ENCODE measurements around the gene PRR9. TPM values are rescaled to one million over a fixed set of nuclear protein-coding genes. Genes with fewer than 3 reads are reported as not detected.

The PRR9 gene
- total RNA-seq, 2 experiments from 2014 or later = not detected

- ChIA-PET CTCF (interaction anchor here (0.6 to 1.6 kb wide), 4 partner anchors 9 to 585 kb away, joined by 3 to 6 read pairs (median 3); no protein-coding TSS in a partner anchor), POLR2A (no interaction called here)
- Mint-ChIP-seq H3K27ac (no peak overlapping the region), H3K4me1 (no peaks in the 10 kb centered on the region), H3K9me3 (no peaks in the 10 kb centered on the region), H3K4me3 (no peak overlapping the region), H3K27me3 (peaks cover 11% of the 10 kb centered on the region), H3K36me3 (ENCODE audit: low read depth) (no peaks in the 10 kb centered on the region)
- no peak for DNase-seq
Observed at GRCh38 chr1:153238527-153238926, 21.1 kb downstream of the PRR9 start.

- no peaks in the 10 kb centered on the region for H3K36me3 Mint-ChIP-seq (ENCODE audit: low read depth)
- ChIA-PET CTCF (no interaction called here), POLR2A (no interaction called here)
- no peak for DNase-seq
- no peaks in the 10 kb centered on the region for H3K9me3 Mint-ChIP-seq
- H3K27ac Mint-ChIP-seq = no peak overlapping the region
- peaks cover 8% of the 10 kb centered on the region for H3K27me3 Mint-ChIP-seq
- H3K4me1 Mint-ChIP-seq = no peaks in the 10 kb centered on the region
- no peak overlapping the region for H3K4me3 Mint-ChIP-seq
Observed at GRCh38 chr1:153242160-153242559, 24.8 kb downstream of the PRR9 start.

- CTCF ChIA-PET = no interaction called here
- DNase-seq = no peak
- Mint-ChIP-seq H3K4me1 (no peaks in the 10 kb centered on the region), H3K27me3 (peaks cover 9% of the 10 kb centered on the region), H3K4me3 (no peak overlapping the region), H3K36me3 (ENCODE audit: low read depth) (no peaks in the 10 kb centered on the region), H3K27ac (no peak overlapping the region), H3K9me3 (no peaks in the 10 kb centered on the region)
- POLR2A ChIA-PET = no interaction called here
Observed at GRCh38 chr1:153245466-153245865, 28.1 kb downstream of the PRR9 start.

GRCh38 chr1:153246018-153246417, 28.6 kb downstream of the PRR9 start:
- Mint-ChIP-seq H3K4me1 (no peaks in the 10 kb centered on the region), H3K27me3 (peaks cover 14% of the 10 kb centered on the region), H3K27ac (no peak overlapping the region), H3K36me3 (ENCODE audit: low read depth) (no peaks in the 10 kb centered on the region), H3K4me3 (no peak overlapping the region), H3K9me3 (peaks cover 3% of the 10 kb centered on the region)
- no peak for DNase-seq
- ChIA-PET POLR2A (no interaction called here), CTCF (interaction anchor here (1.7 kb wide), 1 partner anchor 12 kb away, joined by 4 read pairs; no protein-coding TSS in a partner anchor)

- H3K27me3 Mint-ChIP-seq = peaks cover 16% of the 10 kb centered on the region
- H3K4me3 Mint-ChIP-seq = no peak overlapping the region
- no peaks in the 10 kb centered on the region for H3K4me1 Mint-ChIP-seq
- no peak for DNase-seq
- no peaks in the 10 kb centered on the region for H3K36me3 Mint-ChIP-seq (ENCODE audit: low read depth)
- H3K27ac Mint-ChIP-seq = no peak overlapping the region
- ChIA-PET CTCF (interaction anchor here (1.4 to 1.7 kb wide), 2 partner anchors 9 to 13 kb away, joined by 3 to 4 read pairs; no protein-coding TSS in a partner anchor), POLR2A (no interaction called here)
- H3K9me3 Mint-ChIP-seq = peaks cover 4% of the 10 kb centered on the region
Observed at GRCh38 chr1:153246825-153247224, 29.4 kb downstream of the PRR9 start.

GRCh38 chr1:153248176-153248879, 30.9 kb downstream of the PRR9 start:
- CTCF ChIA-PET = interaction anchor here (1.4 kb wide), 1 partner anchor 18 kb away, joined by 3 read pairs; no protein-coding TSS in a partner anchor
- no peak for DNase-seq

GRCh38 chr1:153250166-153250565, 32.8 kb downstream of the PRR9 start:
- Mint-ChIP-seq H3K27me3 (peaks cover 16% of the 10 kb centered on the region), H3K4me3 (no peak overlapping the region), H3K9me3 (peaks cover 4% of the 10 kb centered on the region), H3K4me1 (peaks cover 4% of the 10 kb centered on the region), H3K27ac (no peak overlapping the region), H3K36me3 (ENCODE audit: low read depth) (no peaks in the 10 kb centered on the region)
- ChIA-PET POLR2A (no interaction called here), CTCF (no interaction called here)
- DNase-seq = no peak

More at GRCh38 chr1:153248176-153248879, 30.9 kb downstream of the PRR9 start:
- Mint-ChIP-seq H3K9me3 (peaks cover 4% of the 10 kb centered on the region), H3K27me3 (peaks cover 16% of the 10 kb centered on the region), H3K4me3 (no peak overlapping the region), H3K4me1 (no peaks in the 10 kb centered on the region), H3K36me3 (ENCODE audit: low read depth) (no peaks in the 10 kb centered on the region), H3K27ac (no peak overlapping the region)
- POLR2A ChIA-PET = no interaction called here

GRCh38 chr1:153251087-153251486, 33.7 kb downstream of the PRR9 start:
- H3K27me3 Mint-ChIP-seq = peaks cover 16% of the 10 kb centered on the region
- H3K27ac Mint-ChIP-seq = no peak overlapping the region
- H3K9me3 Mint-ChIP-seq = peaks cover 4% of the 10 kb centered on the region
- H3K4me3 Mint-ChIP-seq = no peak overlapping the region
- peaks cover 4% of the 10 kb centered on the region for H3K4me1 Mint-ChIP-seq
- POLR2A ChIA-PET = no interaction called here
- no peak for DNase-seq
- no peaks in the 10 kb centered on the region for H3K36me3 Mint-ChIP-seq (ENCODE audit: low read depth)
- CTCF ChIA-PET = no interaction called here

GRCh38 chr1:153251562-153251961, 34.2 kb downstream of the PRR9 start:
- no peak for DNase-seq
- Mint-ChIP-seq H3K27ac (no peak overlapping the region), H3K4me3 (no peak overlapping the region), H3K9me3 (peaks cover 4% of the 10 kb centered on the region), H3K36me3 (ENCODE audit: low read depth) (no peaks in the 10 kb centered on the region), H3K4me1 (peaks cover 4% of the 10 kb centered on the region), H3K27me3 (peaks cover 13% of the 10 kb centered on the region)
- ChIA-PET CTCF (no interaction called here), POLR2A (no interaction called here)

- peaks cover 4% of the 10 kb centered on the region for H3K9me3 Mint-ChIP-seq
- ChIA-PET POLR2A (no interaction called here), CTCF (no interaction called here)
- no peak for DNase-seq
- peaks cover 4% of the 10 kb centered on the region for H3K4me1 Mint-ChIP-seq
- no peak overlapping the region for H3K4me3 Mint-ChIP-seq
- H3K27me3 Mint-ChIP-seq = peaks cover 13% of the 10 kb centered on the region
- H3K36me3 Mint-ChIP-seq (ENCODE audit: low read depth) = no peaks in the 10 kb centered on the region
- no peak overlapping the region for H3K27ac Mint-ChIP-seq
Observed at GRCh38 chr1:153251988-153252387, 34.6 kb downstream of the PRR9 start.

GRCh38 chr1:153253076-153253475, 35.7 kb downstream of the PRR9 start:
- DNase-seq = no peak
- POLR2A ChIA-PET = no interaction called here
- H3K4me1 Mint-ChIP-seq = peaks cover 4% of the 10 kb centered on the region
- CTCF ChIA-PET = no interaction called here
- H3K27ac Mint-ChIP-seq = no peak overlapping the region
- peaks cover 4% of the 10 kb centered on the region for H3K9me3 Mint-ChIP-seq
- H3K36me3 Mint-ChIP-seq (ENCODE audit: low read depth) = no peaks in the 10 kb centered on the region
- no peak overlapping the region for H3K4me3 Mint-ChIP-seq
- peaks cover 8% of the 10 kb centered on the region for H3K27me3 Mint-ChIP-seq

- ChIA-PET POLR2A (no interaction called here), CTCF (no interaction called here)
- Mint-ChIP-seq H3K36me3 (ENCODE audit: low read depth) (no peaks in the 10 kb centered on the region), H3K4me1 (peaks cover 4% of the 10 kb centered on the region), H3K4me3 (no peak overlapping the region), H3K27ac (no peak overlapping the region), H3K9me3 (peaks cover 4% of the 10 kb centered on the region), H3K27me3 (peaks cover 8% of the 10 kb centered on the region)
- DNase-seq = no peak
Observed at GRCh38 chr1:153253693-153254092, 36.3 kb downstream of the PRR9 start.

- ChIA-PET POLR2A (no interaction called here), CTCF (no interaction called here)
- Mint-ChIP-seq H3K9me3 (no peaks in the 10 kb centered on the region), H3K27ac (no peak within 1 kb of the TSS), H3K4me3 (peak within 1 kb of the TSS; percentile 15), H3K36me3 (ENCODE audit: low read depth) (no peaks in the 10 kb centered on the region), H3K4me1 (peaks cover 22% of the 10 kb centered on the region), H3K27me3 (peaks cover 50% of the 10 kb centered on the region)
- DNase-seq = no peak
Observed at GRCh38 chr1:153259387-153259786, 42.0 kb downstream of the PRR9 start, which contains the start of gene LORICRIN. Gene LORICRIN (plus strand): TSS chr1:153259687. CDS start chr1:153260950, 1,263 bp downstream.

GRCh38 chr1:153260585-153261280, 43.3 kb downstream of the PRR9 start:
- Mint-ChIP-seq H3K9me3 (no peaks in the 10 kb centered on the region), H3K36me3 (ENCODE audit: low read depth) (no peaks in the 10 kb centered on the region), H3K27ac (no peak overlapping the region), H3K27me3 (peaks cover 61% of the 10 kb centered on the region), H3K4me3 (peak overlapping the region; percentile 15), H3K4me1 (peaks cover 22% of the 10 kb centered on the region)
- CTCF ChIA-PET = no interaction called here
- no peak for DNase-seq
- POLR2A ChIA-PET = no interaction called here
